Measurements from ENCODE around the gene SPDL1.

SPDL1 gene

DNA sequence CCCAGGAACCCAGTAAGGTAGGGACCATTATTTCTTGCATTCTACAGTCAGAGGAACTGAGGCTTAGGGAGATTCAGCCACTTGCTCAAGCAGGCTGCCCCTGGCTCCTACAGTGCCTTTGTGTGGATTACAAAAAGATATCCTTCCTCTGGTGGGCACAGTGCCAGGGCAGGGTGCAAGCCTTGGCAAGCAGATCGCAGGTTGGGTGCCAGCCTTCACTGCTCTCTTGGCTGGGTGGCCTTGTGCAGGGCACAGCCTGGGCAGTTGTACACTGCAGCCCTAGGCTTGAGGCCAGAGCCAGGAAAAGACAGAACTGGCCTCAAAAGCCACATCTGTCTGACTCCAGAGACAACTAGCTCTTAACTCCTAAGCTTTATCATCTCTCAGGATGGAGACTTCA is 68.5 kb downstream of the SPDL1 start:
- Mint-ChIP-seq H3K27ac (peak overlapping the region; percentile 95), H3K9me3 (no peaks in the 10 kb centered on the region), H3K36me3 (ENCODE audit: low read depth) (peaks cover 95% of the 10 kb centered on the region), H3K4me1 (ENCODE audit: low read depth) (peaks cover 100% of the 10 kb centered on the region), H3K27me3 (no peaks in the 10 kb centered on the region), H3K4me3 (no peak overlapping the region)
- no peak for DNase-seq

DNA sequence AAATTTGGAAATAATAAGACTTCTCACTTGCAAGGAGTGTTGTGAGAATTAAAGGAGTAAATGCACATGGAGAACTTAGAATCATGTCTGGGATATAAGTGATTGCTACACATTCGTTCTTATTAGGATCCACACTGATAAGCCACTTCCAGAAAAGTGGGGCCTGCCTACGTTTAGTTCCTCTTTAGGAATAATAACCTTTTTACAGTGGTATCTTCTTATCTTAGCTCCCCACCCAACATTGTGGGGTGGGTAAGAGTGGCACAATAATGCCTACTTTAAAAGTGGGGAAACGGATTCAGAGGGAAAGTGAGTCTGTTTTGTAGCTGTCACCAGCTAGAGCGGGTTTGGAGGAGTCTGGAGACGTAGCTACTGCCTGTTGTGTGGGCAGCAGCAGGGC is 69.5 kb downstream of the SPDL1 start:
- Mint-ChIP-seq H3K36me3 (ENCODE audit: low read depth) (peaks cover 94% of the 10 kb centered on the region), H3K9me3 (no peaks in the 10 kb centered on the region), H3K27ac (peak overlapping the region; percentile 95)

More for the DNA sequence above, 69.5 kb downstream of the SPDL1 start:
- Mint-ChIP-seq H3K27me3 (no peaks in the 10 kb centered on the region), H3K4me3 (no peak overlapping the region), H3K4me1 (ENCODE audit: low read depth) (peaks cover 97% of the 10 kb centered on the region)
- no peak for DNase-seq
